ENCODE results near the gene SLC7A6OS. TPM values are rescaled to one million over a fixed set of nuclear protein-coding genes. Genes with fewer than 3 reads are reported as not detected.
A peak's percentile ranks its signal among the peaks of the same experiment; 100 is the strongest.

The SLC7A6OS gene
- total RNA-seq: 10 to 100 TPM in 2 of 4 donors, 1 to 10 TPM in 2; 8.8 to 18.1 (median 10.1) TPM

DNA sequence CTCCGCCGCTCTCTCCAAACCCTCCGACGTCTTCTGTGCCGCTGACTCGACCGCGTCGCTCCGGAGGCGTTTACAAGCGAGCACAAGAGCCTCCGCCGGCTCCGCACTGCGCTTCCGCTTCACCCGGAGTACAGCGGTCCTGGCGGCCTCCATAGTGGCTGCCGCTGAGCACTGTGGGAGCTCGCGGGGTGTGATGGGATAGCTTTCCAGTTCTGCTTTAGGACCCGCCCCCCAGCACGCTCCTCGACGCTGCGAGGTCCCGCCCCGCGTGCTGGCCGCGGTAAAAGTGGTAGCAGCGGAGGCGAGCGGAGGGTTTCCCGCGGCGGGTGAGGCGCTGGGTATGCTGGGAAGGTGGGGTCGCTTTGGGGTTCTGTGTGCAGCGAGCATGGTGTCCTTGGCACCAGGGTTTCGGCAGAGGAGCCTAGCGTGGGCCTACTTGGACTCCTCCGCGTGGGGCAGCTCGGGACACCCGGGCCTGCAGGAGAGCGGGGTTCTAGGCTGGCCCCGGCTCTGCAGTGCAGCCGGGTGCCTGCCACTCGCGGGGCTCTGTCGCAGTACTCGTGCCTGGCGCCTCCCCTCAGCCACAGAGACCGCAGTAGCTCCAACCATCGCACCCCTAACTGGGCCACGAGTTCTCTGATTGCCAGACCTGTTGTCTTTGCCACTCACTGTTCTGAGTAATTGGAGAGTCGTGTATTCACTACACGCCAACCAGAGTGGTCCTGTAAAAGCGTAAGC lies at the start of gene SLC7A6OS, which contains the start of gene PRMT7:
Gene SLC7A6OS, minus strand, starts transcription at position 173 of the 738 bp plus-strand sequence. Its CDS starts 20 bp downstream, at position 153.
Gene PRMT7, plus strand, starts transcription at position 246 of the 738 bp plus-strand sequence. CDS start 4,961 bp downstream, outside the sequence.
- no peaks in the 10 kb centered on the region for H3K9me3 ChIP-seq
- no peak for TF ChIP-seq EP300 (IDR thresholded peaks at IDR 0.05)
- TF ChIP-seq, protein P1, sequence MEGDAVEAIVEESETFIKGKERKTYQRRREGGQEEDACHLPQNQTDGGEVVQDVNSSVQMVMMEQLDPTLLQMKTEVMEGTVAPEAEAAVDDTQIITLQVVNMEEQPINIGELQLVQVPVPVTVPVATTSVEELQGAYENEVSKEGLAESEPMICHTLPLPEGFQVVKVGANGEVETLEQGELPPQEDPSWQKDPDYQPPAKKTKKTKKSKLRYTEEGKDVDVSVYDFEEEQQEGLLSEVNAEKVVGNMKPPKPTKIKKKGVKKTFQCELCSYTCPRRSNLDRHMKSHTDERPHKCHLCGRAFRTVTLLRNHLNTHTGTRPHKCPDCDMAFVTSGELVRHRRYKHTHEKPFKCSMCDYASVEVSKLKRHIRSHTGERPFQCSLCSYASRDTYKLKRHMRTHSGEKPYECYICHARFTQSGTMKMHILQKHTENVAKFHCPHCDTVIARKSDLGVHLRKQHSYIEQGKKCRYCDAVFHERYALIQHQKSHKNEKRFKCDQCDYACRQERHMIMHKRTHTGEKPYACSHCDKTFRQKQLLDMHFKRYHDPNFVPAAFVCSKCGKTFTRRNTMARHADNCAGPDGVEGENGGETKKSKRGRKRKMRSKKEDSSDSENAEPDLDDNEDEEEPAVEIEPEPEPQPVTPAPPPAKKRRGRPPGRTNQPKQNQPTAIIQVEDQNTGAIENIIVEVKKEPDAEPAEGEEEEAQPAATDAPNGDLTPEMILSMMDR (IDR thresholded peaks at IDR 0.05): peak in 1 of 2 donors; percentile 39
- peak in 1 of 2 donors; percentile 57 for TF ChIP-seq POLR2A (IDR thresholded peaks at IDR 0.05)
- peak in 1 of 3 donors; percentile 70 for TF ChIP-seq POLR2AphosphoS5 (IDR thresholded peaks at IDR 0.05)
- peaks cover 34% of the 10 kb centered on the region for H3K36me3 ChIP-seq
- WGBS: under 1% methylated on average over 33 of the region's 62 CpGs
- H3K4me1 ChIP-seq: peaks cover 31% of the 10 kb centered on the region
- peak within 1 kb of the TSS; percentile 83 for H3K4me3 ChIP-seq
- DNase-seq (ENCODE audit: low spot score in 2 of 2): peak; percentile 92 to 94
- peak within 1 kb of the TSS; percentile 84 for H3K27ac ChIP-seq
- no peaks in the 10 kb centered on the region for H3K27me3 ChIP-seq

DNA sequence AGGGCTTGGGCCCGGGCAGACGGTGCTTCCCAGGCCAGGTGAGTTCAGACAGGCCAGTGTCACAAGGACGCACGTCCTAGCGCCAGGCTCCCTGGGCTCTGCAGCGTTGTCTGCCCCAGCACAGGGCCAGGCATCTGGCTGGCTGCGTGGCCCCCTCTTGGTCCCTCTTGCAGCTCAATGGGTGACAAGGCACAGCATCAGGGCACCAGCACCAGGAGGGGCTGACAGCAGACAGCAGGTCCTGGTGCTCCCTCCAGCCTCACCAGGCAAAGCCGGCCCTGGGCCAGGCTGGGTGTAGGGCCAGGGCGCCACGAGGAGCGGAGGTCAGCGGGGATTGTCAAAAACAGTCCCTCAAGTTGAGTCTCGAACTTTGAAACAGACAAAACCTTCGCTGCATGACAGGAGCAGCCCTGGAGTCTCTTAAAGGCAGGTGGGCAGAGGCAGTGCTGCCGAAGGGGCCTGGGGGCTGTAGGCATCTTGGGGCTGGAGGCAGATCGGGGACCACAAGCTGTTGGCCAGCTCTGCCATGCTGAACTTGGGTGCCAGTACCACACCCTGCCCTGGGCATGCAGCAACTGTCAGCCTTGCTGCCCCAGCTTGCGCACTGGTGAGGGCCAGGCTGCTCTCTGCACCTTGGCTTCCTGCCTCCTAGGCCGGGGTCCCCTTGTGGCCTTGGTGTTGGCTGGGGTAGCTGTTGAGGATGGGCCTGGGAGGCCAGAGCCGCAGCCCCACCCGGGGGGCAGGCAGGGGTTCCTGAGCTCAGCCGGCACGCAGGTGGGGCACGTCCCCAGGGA lies 48.8 kb upstream of the SLC7A6OS start:
- TF ChIP-seq, protein P1 (IDR thresholded peaks at IDR 0.05): no peak
- no peak for TF ChIP-seq POLR2AphosphoS5 (IDR thresholded peaks at IDR 0.05)
- no peak for TF ChIP-seq EP300 (IDR thresholded peaks at IDR 0.05)
- no peak for TF ChIP-seq POLR2A (IDR thresholded peaks at IDR 0.05)
- no peak for DNase-seq (ENCODE audit: low spot score in 2 of 2)
- Histone ChIP-seq H3K9me3 (no peaks in the 10 kb centered on the region), H3K4me1 (peaks cover 30% of the 10 kb centered on the region), H3K4me3 (no peak overlapping the region), H3K27ac (no peak overlapping the region), H3K36me3 (peaks cover 47% of the 10 kb centered on the region), H3K27me3 (peaks cover 2% of the 10 kb centered on the region)
- WGBS: 69% methylated on average over 18 of the region's 23 CpGs

DNA sequence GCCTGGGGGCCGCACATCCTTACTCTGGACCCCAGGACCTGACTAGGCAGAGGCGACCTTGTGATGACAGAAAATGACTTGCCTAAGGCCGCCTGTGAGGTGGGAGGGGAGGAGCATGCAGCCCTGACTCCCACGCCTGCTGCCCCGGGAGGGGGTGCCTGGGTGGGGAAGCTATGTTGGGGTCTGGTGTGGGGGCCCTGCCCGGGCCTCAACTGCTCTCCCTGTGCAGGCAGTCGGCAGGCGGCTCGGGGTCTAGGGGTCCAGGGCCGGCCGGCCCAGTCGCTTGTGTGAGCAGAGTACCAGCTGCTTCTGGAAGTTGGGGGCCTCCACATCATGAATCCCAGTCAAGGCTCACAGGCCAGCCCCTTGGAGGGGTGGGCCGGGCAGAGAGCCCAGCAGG lies 48.2 kb upstream of the SLC7A6OS start:
- H3K4me3 ChIP-seq: no peak overlapping the region
- peaks cover 24% of the 10 kb centered on the region for H3K4me1 ChIP-seq
- no peak for DNase-seq (ENCODE audit: low spot score in 2 of 2)
- TF ChIP-seq POLR2AphosphoS5 (IDR thresholded peaks at IDR 0.05): no peak
- TF ChIP-seq, protein P1 (IDR thresholded peaks at IDR 0.05): no peak
- H3K36me3 ChIP-seq: peaks cover 53% of the 10 kb centered on the region
- no peaks in the 10 kb centered on the region for H3K9me3 ChIP-seq
- H3K27ac ChIP-seq: no peak overlapping the region
- 84% methylated on average over 7 of the region's 13 CpGs for WGBS
- H3K27me3 ChIP-seq: no peaks in the 10 kb centered on the region

GRCh38 chr16:68357923-68358322 lies 47.2 kb upstream of the SLC7A6OS start:
- no peaks in the 10 kb centered on the region for H3K27me3 ChIP-seq
- H3K27ac ChIP-seq: no peak overlapping the region
- WGBS: 94% methylated on average over 8 of the region's 11 CpGs
- H3K36me3 ChIP-seq: peaks cover 64% of the 10 kb centered on the region
- DNase-seq (ENCODE audit: low spot score in 2 of 2): no peak
- no peak for TF ChIP-seq POLR2AphosphoS5 (IDR thresholded peaks at IDR 0.05)
- TF ChIP-seq, protein P1 (IDR thresholded peaks at IDR 0.05): no peak
- H3K4me3 ChIP-seq: no peak overlapping the region
- peaks cover 24% of the 10 kb centered on the region for H3K4me1 ChIP-seq
- H3K9me3 ChIP-seq: no peaks in the 10 kb centered on the region

- no peaks in the 10 kb centered on the region for H3K9me3 ChIP-seq
- H3K36me3 ChIP-seq: peaks cover 68% of the 10 kb centered on the region
- DNase-seq (ENCODE audit: low spot score in 2 of 2): no peak
- H3K4me1 ChIP-seq: peaks cover 24% of the 10 kb centered on the region
- H3K27ac ChIP-seq: no peak overlapping the region
- no CpG with 5 or more reads among the region's 9 CpGs for WGBS
- no peaks in the 10 kb centered on the region for H3K27me3 ChIP-seq
- no peak for TF ChIP-seq POLR2A (IDR thresholded peaks at IDR 0.05)
- TF ChIP-seq, protein P1 (IDR thresholded peaks at IDR 0.05): no peak
- no peak for TF ChIP-seq EP300 (IDR thresholded peaks at IDR 0.05)
- no peak for TF ChIP-seq POLR2AphosphoS5 (IDR thresholded peaks at IDR 0.05)
- no peak overlapping the region for H3K4me3 ChIP-seq
Observed at GRCh38 chr16:68357521-68357922, 46.8 kb upstream of the SLC7A6OS start.

Measured in suprapubic skin (tissue), 4 donors.